HG02885 (cell line): ENCODE results near the gene PPP2R5C.
"Not testable (repeated sequence)": the region's sequence is repeated elsewhere in the genome, so short reads cannot be mapped to it uniquely, and the experiment has no call there.

Source experiments
- ATAC-seq: cut with Tn5 transposase; IDR thresholded peaks from one replicate; pipeline ENCODE4 v1.9.1; 2021; ENCODE audit warnings: mild to moderate bottlenecking; ENCODE audit not compliant: unreplicated experiment, poor library complexity

The PPP2R5C gene

GRCh38 chr14:101726295-101726953 lies 35.1 kb upstream of the PPP2R5C start:
- ATAC-seq = no peak

GRCh38 chr14:101726954-101727302 lies 34.6 kb upstream of the PPP2R5C start:
- no peak for ATAC-seq

- no peak for ATAC-seq
Observed at GRCh38 chr14:101727611-101728366, 33.7 kb upstream of the PPP2R5C start.

- no peak for ATAC-seq
Observed at GRCh38 chr14:101728367-101728742, 33.2 kb upstream of the PPP2R5C start.

- ATAC-seq = no peak
Observed at GRCh38 chr14:101729382-101729781, 32.1 kb upstream of the PPP2R5C start.

GRCh38 chr14:101730157-101730556 lies 31.4 kb upstream of the PPP2R5C start:
- not testable (repeated sequence) for ATAC-seq

GRCh38 chr14:101730626-101731186 lies 30.8 kb upstream of the PPP2R5C start:
- no peak for ATAC-seq

GRCh38 chr14:101731187-101732080 lies 30.1 kb upstream of the PPP2R5C start:
- ATAC-seq = peak; percentile 84

- no peak for ATAC-seq
Observed at GRCh38 chr14:101732118-101732517, 29.4 kb upstream of the PPP2R5C start.

GRCh38 chr14:101733211-101733610 lies 28.3 kb upstream of the PPP2R5C start:
- ATAC-seq = no peak

GRCh38 chr14:101734246-101734847 lies 27.2 kb upstream of the PPP2R5C start:
- no peak for ATAC-seq

- no peak for ATAC-seq
Observed at GRCh38 chr14:101735453-101735852, 26.1 kb upstream of the PPP2R5C start.

GRCh38 chr14:101736071-101736470 lies 25.4 kb upstream of the PPP2R5C start:
- ATAC-seq = no peak

GRCh38 chr14:101736585-101736984 lies 24.9 kb upstream of the PPP2R5C start:
- ATAC-seq = no peak

- ATAC-seq = no peak
Observed at GRCh38 chr14:101737414-101738339, 23.8 kb upstream of the PPP2R5C start.

- no peak for ATAC-seq
Observed at GRCh38 chr14:101738703-101739320, 22.7 kb upstream of the PPP2R5C start.

- ATAC-seq = no peak
Observed at GRCh38 chr14:101739446-101740141, 21.9 kb upstream of the PPP2R5C start.

GRCh38 chr14:101740981-101741380 lies 20.5 kb upstream of the PPP2R5C start:
- ATAC-seq = no peak
